Measurements from ENCODE around the gene MORN1. TPM values are rescaled to one million over a fixed set of nuclear protein-coding genes. Genes with fewer than 3 reads are reported as not detected.

Gene MORN1
- total and polyA plus RNA-seq, 2 of the 4 experiments (the other 2 are of a cell fraction) = 3.0 to 4.2 TPM

GRCh38 chr1:2322581-2323211, 68.7 kb downstream of the MORN1 start:
- Histone ChIP-seq H3K14ac (replicated peaks; ENCODE audit: low read depth, low read length) (no peak overlapping the region), H3K4me3 (ENCODE audit: insufficient read depth, low read depth, low read length) (no peak overlapping the region), H3K9me1 (ENCODE audit: insufficient read depth, low read length) (no peaks in the 10 kb centered on the region), H2BK5ac (ENCODE audit: low read depth, low read length, poor library complexity, severe bottlenecking) (no peak overlapping the region), H3K9ac (ENCODE audit: low read depth, low read length) (no peak overlapping the region), H2BK15ac (ENCODE audit: low read depth, low read length) (no peak overlapping the region; the same call in 2 of the 3 replicates), H4K8ac (ENCODE audit: low read depth in 2 of 2, low read length in 2 of 2) (peak overlapping the region in 1 of 2 experiments; percentile 61; a peak in 2 of 4 replicates), H3K23ac (ENCODE audit: low read depth, low read length) (no peak overlapping the region), H2BK20ac (ENCODE audit: low read depth, low read length) (no peak overlapping the region), H2BK120ac (ENCODE audit: low read depth, low read length) (peak overlapping the region; percentile 45; the same call in 1 of the 2 replicates), H3K36me3 (ENCODE audit: control insufficient read depth, insufficient read depth, low read length) (no peaks in the 10 kb centered on the region), H2AK5ac (ENCODE audit: low read depth, low read length) (peak overlapping the region; percentile 7; the same call in 1 of the 2 replicates), H3K56ac (ENCODE audit: extremely low read depth, insufficient read depth, low read length) (no peak overlapping the region), H3K27me3 (ENCODE audit: control insufficient read depth, insufficient read depth, low read length) (peaks cover 6% of the 10 kb centered on the region; the same call in 1 of the 2 replicates), H3K4me1 (ENCODE audit: control insufficient read depth, insufficient read depth, low read length) (peaks cover 12% of the 10 kb centered on the region), H3K4me2 (ENCODE audit: low read depth, low read length) (no peak overlapping the region), H4K20me1 (ENCODE audit: insufficient read depth, low read length) (no peaks in the 10 kb centered on the region), H3K27ac (ENCODE audit: insufficient read depth, low read length) (peak overlapping the region; percentile 43; the same call in 1 of the 2 replicates), H3K9me3 (ENCODE audit: control insufficient read depth, insufficient read depth, low read length) (peaks cover 3% of the 10 kb centered on the region; the same call in 1 of the 2 replicates), H3K4ac (ENCODE audit: low read depth, low read length) (peak overlapping the region; percentile 50), H2AFZ (replicated peaks; ENCODE audit: low read length, poor library complexity) (peak overlapping the region; percentile 82), H3K79me1 (ENCODE audit: low read depth in 1 of 2, low read length in 2 of 2) (0 out of 4 replicates have a peak, but pooled peaks cover 0 to 4% of the 10 kb centered on the region in 2 experiments), H4K91ac (ENCODE audit: insufficient read depth, low read depth, low read length) (no peak overlapping the region), H4K5ac (ENCODE audit: low read depth, low read length) (peak overlapping the region; percentile 58), H2AK9ac (replicated peaks; ENCODE audit: low read depth, low read length, poor library complexity) (peak overlapping the region; percentile 60), H3K18ac (ENCODE audit: low read depth, low read length) (peak overlapping the region; percentile 38; the same call in 1 of the 2 replicates)
- WGBS, 2 experiments (ENCODE audit: extremely low coverage in 2 of 2, insufficient read length in 1 of 2) = 73% methylated on average over 22 of the region's 41 CpGs; no CpG with 5 or more reads in 1 of the 2 experiments
- ChIA-PET POLR2A (ENCODE audit: unreplicated experiment) (interaction anchor here (0.6 kb wide), 1 partner anchor 8 kb away, joined by 3 read pairs; no protein-coding TSS in a partner anchor), CTCF (interaction anchor here (0.6 kb wide), 1 partner anchor 172 kb away, joined by 3 read pairs; no protein-coding TSS in a partner anchor)
- intact Hi-C loops (cut with micrococcal nuclease) = no loop called here
- in situ Hi-C loops (cut with MboI; ENCODE audit: low sequenced_read_pairs) = no loop called here
- BruUV-seq (replicated peaks) = no TSS peak
- peak; percentile 9; the same call in 1 of the 2 replicates for ATAC-seq (ENCODE audit: low read depth)
- TF ChIP-seq SMC3 (IDR thresholded peaks at IDR 0.05; ENCODE audit: low read depth, low read length) (no peak), CEBPB (IDR thresholded peaks at IDR 0.05; ENCODE audit: low read depth, low read length) (no peak), MAFK (IDR thresholded peaks at IDR 0.05; ENCODE audit: low read depth, low read length) (no peak), RAD21 (IDR thresholded peaks at IDR 0.05; ENCODE audit: low read length) (no peak), RFX5 (IDR thresholded peaks at IDR 0.05; ENCODE audit: low read depth, low read length) (no peak), RCOR1 (IDR thresholded peaks at IDR 0.05; ENCODE audit: insufficient replicate concordance, low read length) (no peak), BHLHE40 (IDR thresholded peaks at IDR 0.05; ENCODE audit: low read depth, low read length) (no peak), POLR2A (IDR thresholded peaks at IDR 0.05; ENCODE audit: low read depth, low read length) (no peak), ELK1 (IDR thresholded peaks at IDR 0.05; ENCODE audit: borderline replicate concordance, low read depth, low read length) (no peak), MXI1 (IDR thresholded peaks at IDR 0.05; ENCODE audit: borderline replicate concordance, low read depth, low read length) (no peak), FOS (IDR thresholded peaks at IDR 0.05; ENCODE audit: low read depth, low read length) (no peak), CHD1 (IDR thresholded peaks at IDR 0.05; ENCODE audit: low read depth, low read length) (no peak)
- TF ChIP-seq, protein P1, sequence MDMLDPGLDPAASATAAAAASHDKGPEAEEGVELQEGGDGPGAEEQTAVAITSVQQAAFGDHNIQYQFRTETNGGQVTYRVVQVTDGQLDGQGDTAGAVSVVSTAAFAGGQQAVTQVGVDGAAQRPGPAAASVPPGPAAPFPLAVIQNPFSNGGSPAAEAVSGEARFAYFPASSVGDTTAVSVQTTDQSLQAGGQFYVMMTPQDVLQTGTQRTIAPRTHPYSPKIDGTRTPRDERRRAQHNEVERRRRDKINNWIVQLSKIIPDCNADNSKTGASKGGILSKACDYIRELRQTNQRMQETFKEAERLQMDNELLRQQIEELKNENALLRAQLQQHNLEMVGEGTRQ (IDR thresholded peaks at IDR 0.05; ENCODE audit: low read depth, low read length) = no peak
- TF ChIP-seq, protein P2, sequence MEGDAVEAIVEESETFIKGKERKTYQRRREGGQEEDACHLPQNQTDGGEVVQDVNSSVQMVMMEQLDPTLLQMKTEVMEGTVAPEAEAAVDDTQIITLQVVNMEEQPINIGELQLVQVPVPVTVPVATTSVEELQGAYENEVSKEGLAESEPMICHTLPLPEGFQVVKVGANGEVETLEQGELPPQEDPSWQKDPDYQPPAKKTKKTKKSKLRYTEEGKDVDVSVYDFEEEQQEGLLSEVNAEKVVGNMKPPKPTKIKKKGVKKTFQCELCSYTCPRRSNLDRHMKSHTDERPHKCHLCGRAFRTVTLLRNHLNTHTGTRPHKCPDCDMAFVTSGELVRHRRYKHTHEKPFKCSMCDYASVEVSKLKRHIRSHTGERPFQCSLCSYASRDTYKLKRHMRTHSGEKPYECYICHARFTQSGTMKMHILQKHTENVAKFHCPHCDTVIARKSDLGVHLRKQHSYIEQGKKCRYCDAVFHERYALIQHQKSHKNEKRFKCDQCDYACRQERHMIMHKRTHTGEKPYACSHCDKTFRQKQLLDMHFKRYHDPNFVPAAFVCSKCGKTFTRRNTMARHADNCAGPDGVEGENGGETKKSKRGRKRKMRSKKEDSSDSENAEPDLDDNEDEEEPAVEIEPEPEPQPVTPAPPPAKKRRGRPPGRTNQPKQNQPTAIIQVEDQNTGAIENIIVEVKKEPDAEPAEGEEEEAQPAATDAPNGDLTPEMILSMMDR (conservative IDR thresholded peaks at IDR 0.05; ENCODE audit: low read depth, low read length) = no peak
- no peak for DNase-seq
- dilution Hi-C loops (cut with HindIII; ENCODE audit: low sequenced_read_pairs, unreplicated experiment) = no loop called here

All from IMR-90 (cell line).